ENCODE results near the gene PCMTD2.
"Not testable (repeated sequence)": the region's sequence is repeated elsewhere in the genome, so short reads cannot be mapped to it uniquely, and the experiment has no call there.

PCMTD2 gene

DNA sequence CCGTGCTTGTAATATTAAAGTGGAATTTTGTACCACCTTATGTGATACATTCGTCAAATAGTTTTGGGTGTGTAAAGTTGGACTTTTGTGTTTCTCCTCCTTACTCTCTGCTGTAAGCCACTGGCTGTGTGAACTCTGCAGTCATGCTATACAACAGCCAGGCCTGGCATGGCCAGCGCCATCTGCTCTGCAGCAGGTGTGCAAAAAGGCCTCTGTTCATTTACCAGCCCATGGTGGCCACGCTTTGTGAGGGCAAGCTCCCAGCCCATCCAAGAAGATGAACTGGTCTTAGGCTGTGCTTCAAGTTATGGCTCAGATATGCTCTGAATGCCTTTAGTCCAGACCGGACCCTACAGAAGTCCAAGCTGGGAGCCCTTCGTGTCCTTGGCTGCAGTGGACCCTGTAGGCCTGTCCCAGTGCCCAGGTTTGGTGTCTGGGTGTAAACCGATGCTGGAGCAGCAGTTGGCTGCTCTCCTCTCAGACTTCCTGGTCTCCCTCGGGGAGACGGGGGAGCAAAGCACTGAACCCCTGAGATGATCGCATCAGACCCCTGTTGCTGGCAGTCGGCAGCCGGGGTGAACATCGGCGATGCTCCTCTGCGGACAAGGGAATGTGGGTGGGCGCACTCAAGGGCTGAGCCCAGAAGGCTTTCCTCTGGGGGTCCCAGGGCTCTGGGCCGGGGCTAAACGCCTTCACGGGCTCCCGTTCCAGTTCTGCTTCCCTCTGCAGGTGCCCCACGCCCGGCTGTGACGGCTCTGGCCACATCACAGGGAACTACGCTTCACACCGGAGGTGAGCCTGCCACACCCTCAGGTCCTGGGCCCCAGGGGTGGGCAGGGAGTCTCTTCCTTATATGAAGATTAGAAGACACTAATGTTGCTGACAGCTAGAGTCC, 28.6 kb upstream of the PCMTD2 start:
- Mint-ChIP-seq H3K9me3 (no peaks in the 10 kb centered on the region), H3K4me1 (peaks cover 31% of the 10 kb centered on the region), H3K4me3 (peak overlapping the region; percentile 46), H3K27me3 (peaks cover 36% of the 10 kb centered on the region), H3K27ac (ENCODE audit: low read depth) (no peak overlapping the region), H3K36me3 (ENCODE audit: insufficient read depth) (no peaks in the 10 kb centered on the region)
- DNase-seq (ENCODE audit: low spot score in 2 of 2) (peak in 1 of 2 donors; percentile 18), ATAC-seq (replicated peaks; ENCODE audit: extremely low read depth, poor library complexity, severe bottlenecking) (peak; percentile 83)

DNA sequence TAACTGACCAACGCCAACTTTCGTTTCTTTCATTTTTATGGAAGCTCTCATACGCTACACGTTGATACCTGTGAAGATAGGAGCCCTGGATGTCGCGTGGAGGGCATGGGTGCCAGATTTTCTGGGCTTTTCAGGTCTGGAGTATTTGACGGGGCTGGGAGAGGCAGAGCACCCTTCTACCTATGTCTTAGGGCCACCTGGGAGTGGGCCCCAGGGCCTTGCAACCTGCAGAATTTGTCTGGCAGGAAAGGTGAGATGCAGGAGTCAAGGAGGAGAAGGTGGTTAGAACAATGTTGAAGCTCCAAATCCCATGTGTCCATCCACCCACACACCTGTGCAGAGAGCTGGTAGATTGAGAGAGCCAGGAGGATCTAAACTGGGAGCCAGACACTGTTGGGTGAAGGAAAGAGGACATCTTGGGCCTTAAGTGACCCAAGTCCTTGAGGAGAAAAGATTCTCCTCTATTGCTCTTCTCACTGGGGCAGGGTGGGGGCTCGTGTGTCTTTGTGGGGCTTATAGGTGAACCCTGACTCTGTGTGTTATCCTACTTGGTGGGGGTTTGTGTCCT, 27.4 kb upstream of the PCMTD2 start:
- no peak for ATAC-seq (replicated peaks; ENCODE audit: extremely low read depth, poor library complexity, severe bottlenecking)
- no peaks in the 10 kb centered on the region for H3K9me3 Mint-ChIP-seq
- no peak overlapping the region for H3K27ac Mint-ChIP-seq (ENCODE audit: low read depth)

DNA sequence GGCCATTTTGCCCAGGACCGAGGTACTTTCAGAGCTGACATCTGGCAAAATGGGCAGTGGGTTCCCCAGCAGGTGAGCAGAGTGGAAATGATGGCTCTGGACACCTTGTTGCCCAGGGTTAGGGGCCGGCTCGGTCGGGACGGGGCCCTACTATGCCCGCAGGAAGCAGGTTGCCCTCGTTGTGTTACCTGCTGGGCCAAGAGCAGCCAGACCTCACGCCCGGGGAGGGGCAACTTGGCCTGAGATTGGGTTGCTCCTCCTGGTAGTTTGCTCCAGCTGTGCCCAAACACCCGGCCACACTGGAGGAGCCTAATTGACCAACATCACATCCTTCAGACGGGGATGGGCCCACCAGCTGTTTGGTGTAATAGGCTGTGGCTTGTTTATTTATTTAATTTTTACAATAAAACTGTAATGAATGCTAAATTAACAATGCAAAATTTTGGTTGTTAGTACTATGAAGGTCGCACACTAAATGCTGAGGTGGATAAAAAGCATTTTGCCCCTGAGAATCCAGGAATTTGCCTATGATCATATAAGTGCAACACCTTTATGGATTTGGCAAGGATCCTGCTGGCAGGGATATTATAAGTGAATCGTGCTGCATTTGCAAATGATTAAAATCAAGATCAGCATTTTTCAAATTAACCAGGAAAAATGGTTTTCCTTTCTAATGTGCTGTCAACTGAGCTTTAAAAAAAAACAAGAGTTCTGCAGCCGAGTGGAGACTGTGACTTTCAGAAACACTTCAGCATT, 26.6 kb upstream of the PCMTD2 start:
- ATAC-seq (replicated peaks; ENCODE audit: extremely low read depth, poor library complexity, severe bottlenecking), result no peak
- no peaks in the 10 kb centered on the region for H3K36me3 Mint-ChIP-seq (ENCODE audit: insufficient read depth)

More for the DNA sequence above, 27.4 kb upstream of the PCMTD2 start:
- Mint-ChIP-seq H3K4me3 (peak overlapping the region; percentile 28), H3K27me3 (peaks cover 32% of the 10 kb centered on the region), H3K36me3 (ENCODE audit: insufficient read depth) (no peaks in the 10 kb centered on the region), H3K4me1 (peaks cover 36% of the 10 kb centered on the region)
- DNase-seq (ENCODE audit: low spot score in 2 of 2), result no peak

GRCh38 chr20:64229507-64230061, 26.0 kb upstream of the PCMTD2 start:
- Mint-ChIP-seq H3K27me3 (peaks cover 18% of the 10 kb centered on the region), H3K4me1 (peaks cover 31% of the 10 kb centered on the region), H3K36me3 (ENCODE audit: insufficient read depth) (no peaks in the 10 kb centered on the region), H3K4me3 (no peak overlapping the region), H3K9me3 (no peaks in the 10 kb centered on the region), H3K27ac (ENCODE audit: low read depth) (no peak overlapping the region)
- DNase-seq (ENCODE audit: low spot score in 2 of 2), result no peak
- no peak for ATAC-seq (replicated peaks; ENCODE audit: extremely low read depth, poor library complexity, severe bottlenecking)

More for the DNA sequence above, 26.6 kb upstream of the PCMTD2 start:
- DNase-seq (ENCODE audit: low spot score in 2 of 2), result no peak
- Mint-ChIP-seq H3K27ac (ENCODE audit: low read depth) (no peak overlapping the region), H3K4me1 (peaks cover 38% of the 10 kb centered on the region), H3K27me3 (peaks cover 24% of the 10 kb centered on the region), H3K9me3 (no peaks in the 10 kb centered on the region), H3K4me3 (no peak overlapping the region)

DNA sequence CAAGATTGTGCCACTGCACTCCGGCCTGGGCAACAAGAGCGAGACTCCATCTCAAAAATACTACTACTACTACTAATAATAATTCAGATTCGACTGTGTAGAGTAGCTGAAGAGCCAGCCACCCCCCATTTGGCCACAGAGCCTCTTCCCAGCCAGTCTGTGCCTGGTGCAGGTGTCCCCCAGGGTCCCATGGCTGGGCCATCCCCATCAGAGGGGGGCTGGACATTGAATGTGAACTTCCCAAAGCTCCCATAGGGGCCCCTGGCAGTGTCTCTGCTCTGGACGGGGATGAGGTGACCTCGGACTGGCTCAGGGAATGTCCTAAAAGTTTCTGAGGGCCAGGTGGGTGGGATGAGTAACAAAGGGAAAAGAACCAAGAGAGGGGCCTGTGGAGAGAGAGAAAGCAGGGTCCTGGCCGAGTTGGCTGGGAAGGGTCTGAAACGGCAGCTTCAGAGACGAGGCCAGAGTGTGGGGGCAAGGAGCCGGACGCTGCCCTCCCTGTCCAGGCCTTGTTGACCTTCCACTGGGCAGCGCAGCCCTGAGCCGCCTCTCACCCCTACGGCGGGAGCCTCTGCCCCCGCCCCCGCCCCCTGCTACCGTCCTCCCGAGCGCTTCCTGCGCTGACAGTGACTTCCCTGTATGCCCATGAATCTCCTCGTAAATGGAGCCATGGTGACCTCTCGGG, 24.9 kb upstream of the PCMTD2 start:
- DNase-seq (ENCODE audit: low spot score in 2 of 2), result no peak
- no peak for ATAC-seq (replicated peaks; ENCODE audit: extremely low read depth, poor library complexity, severe bottlenecking)
- Mint-ChIP-seq H3K9me3 (no peaks in the 10 kb centered on the region), H3K4me1 (peaks cover 29% of the 10 kb centered on the region), H3K36me3 (ENCODE audit: insufficient read depth) (no peaks in the 10 kb centered on the region), H3K27ac (ENCODE audit: low read depth) (no peak overlapping the region), H3K4me3 (no peak overlapping the region), H3K27me3 (peaks cover 10% of the 10 kb centered on the region)

GRCh38 chr20:64231621-64232550, 23.7 kb upstream of the PCMTD2 start:
- Mint-ChIP-seq H3K9me3 (no peaks in the 10 kb centered on the region), H3K4me3 (no peak overlapping the region), H3K27ac (ENCODE audit: low read depth) (no peak overlapping the region), H3K36me3 (ENCODE audit: insufficient read depth) (no peaks in the 10 kb centered on the region), H3K27me3 (peaks cover 10% of the 10 kb centered on the region), H3K4me1 (peaks cover 23% of the 10 kb centered on the region)
- no peak for ATAC-seq (replicated peaks; ENCODE audit: extremely low read depth, poor library complexity, severe bottlenecking)
- no peak for DNase-seq (ENCODE audit: low spot score in 2 of 2)

- Mint-ChIP-seq H3K4me1 (peaks cover 16% of the 10 kb centered on the region), H3K4me3 (no peak overlapping the region), H3K27me3 (peaks cover 8% of the 10 kb centered on the region), H3K36me3 (ENCODE audit: insufficient read depth) (no peaks in the 10 kb centered on the region), H3K27ac (ENCODE audit: low read depth) (peak overlapping the region; percentile 7), H3K9me3 (no peaks in the 10 kb centered on the region)
- ATAC-seq (replicated peaks; ENCODE audit: extremely low read depth, poor library complexity, severe bottlenecking), result no peak
- no peak for DNase-seq (ENCODE audit: low spot score in 2 of 2)
These were observed 22.8 kb upstream of the PCMTD2 start for GRCh38 chr20:64232794-64233193.

- DNase-seq (ENCODE audit: low spot score in 2 of 2) (no peak), ATAC-seq (replicated peaks; ENCODE audit: extremely low read depth, poor library complexity, severe bottlenecking) (no peak)
- H3K4me3 Mint-ChIP-seq, result no peak overlapping the region
- no peaks in the 10 kb centered on the region for H3K9me3 Mint-ChIP-seq
- no peak overlapping the region for H3K27ac Mint-ChIP-seq (ENCODE audit: low read depth)
- H3K4me1 Mint-ChIP-seq, result peaks cover 10% of the 10 kb centered on the region
- H3K27me3 Mint-ChIP-seq, result no peaks in the 10 kb centered on the region
- H3K36me3 Mint-ChIP-seq (ENCODE audit: insufficient read depth), result no peaks in the 10 kb centered on the region
These were observed 21.8 kb upstream of the PCMTD2 start for GRCh38 chr20:64233725-64234124.

DNA sequence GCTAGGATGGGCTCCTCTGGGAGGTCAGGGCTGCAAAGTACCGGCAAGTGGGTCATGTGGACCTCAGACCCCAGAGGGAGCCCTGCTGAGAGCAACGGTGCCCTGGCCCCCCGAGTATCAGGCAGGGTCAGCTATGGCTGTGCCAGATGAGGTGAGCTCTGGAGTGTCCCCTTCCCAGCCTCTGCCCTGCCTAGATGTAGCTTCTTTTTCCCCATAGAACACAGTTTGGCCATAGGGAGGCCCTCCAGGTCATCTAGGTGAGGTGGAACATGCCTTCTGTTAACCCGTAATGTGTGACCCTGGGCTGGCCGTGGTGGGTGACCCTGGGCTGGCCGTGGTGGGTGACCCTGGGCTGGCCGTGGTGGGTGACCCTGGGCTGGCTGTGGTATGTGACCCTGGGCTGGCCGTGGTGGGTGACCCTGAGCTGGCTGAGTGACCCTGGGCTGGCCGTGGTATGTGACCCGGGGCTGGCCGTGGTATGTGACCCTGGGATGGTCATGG, 21.2 kb upstream of the PCMTD2 start:
- ATAC-seq (replicated peaks; ENCODE audit: extremely low read depth, poor library complexity, severe bottlenecking) (no peak), DNase-seq (ENCODE audit: low spot score in 2 of 2) (no peak)
- H3K9me3 Mint-ChIP-seq, result no peaks in the 10 kb centered on the region
- no peaks in the 10 kb centered on the region for H3K36me3 Mint-ChIP-seq (ENCODE audit: insufficient read depth)
- no peak overlapping the region for H3K27ac Mint-ChIP-seq (ENCODE audit: low read depth)
- H3K4me3 Mint-ChIP-seq, result no peak overlapping the region
- H3K27me3 Mint-ChIP-seq, result no peaks in the 10 kb centered on the region
- peaks cover 10% of the 10 kb centered on the region for H3K4me1 Mint-ChIP-seq

DNA sequence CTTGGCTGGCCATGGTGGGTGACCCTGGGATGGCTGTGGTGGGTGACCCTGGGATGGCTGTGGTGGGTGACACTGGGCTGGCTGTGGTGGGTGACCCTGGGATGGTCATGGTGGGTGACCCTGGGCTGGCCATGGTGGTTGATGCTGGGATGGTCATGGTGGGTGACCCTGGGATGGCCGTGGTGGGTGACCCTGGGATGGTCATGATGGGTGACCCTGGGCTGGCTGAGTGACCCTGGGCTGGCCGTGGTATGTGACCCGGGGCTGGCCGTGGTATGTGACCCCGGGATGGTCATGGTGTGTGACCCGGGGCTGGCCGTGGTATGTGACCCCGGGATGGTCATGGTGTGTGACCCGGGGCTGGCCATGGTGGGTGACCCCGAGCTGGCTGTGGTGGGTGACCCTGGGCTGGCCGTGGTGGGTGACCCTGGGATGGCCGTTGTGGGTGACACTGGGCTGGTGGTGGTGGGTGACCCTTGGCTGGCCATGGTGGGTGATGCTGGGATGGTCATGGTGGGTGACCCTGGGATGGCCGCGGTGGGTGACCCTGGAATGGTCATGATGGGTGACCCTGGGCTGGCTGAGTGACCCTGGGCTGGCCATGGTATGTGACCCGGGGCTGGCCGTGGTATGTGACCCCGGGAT, 20.5 kb upstream of the PCMTD2 start:
- not testable (repeated sequence) for H3K4me3 Mint-ChIP-seq; DNase-seq (ENCODE audit: low spot score in 2 of 2); H3K9me3 Mint-ChIP-seq; H3K36me3 Mint-ChIP-seq (ENCODE audit: insufficient read depth); H3K27me3 Mint-ChIP-seq; H3K27ac Mint-ChIP-seq (ENCODE audit: low read depth); ATAC-seq (replicated peaks; ENCODE audit: extremely low read depth, poor library complexity, severe bottlenecking)
- peaks cover 10% of the 10 kb centered on the region for H3K4me1 Mint-ChIP-seq
